HepG2 (cell line): ENCODE measurements around the gene CD37. TPM values are rescaled to one million over a fixed set of nuclear protein-coding genes. Genes with fewer than 3 reads are reported as not detected.

Source experiments
- ATAC-seq: fragments of 200-7000 bp; cut with Tn5 transposase; 3 replicates; pipeline ENCODE4 v1.9.1; 2020; ENCODE audit warnings: mild to moderate bottlenecking, moderate library complexity
- BruUV-seq: library from RNA; stranded (reverse); fragments of 400-500 nt; replicated peaks from 2 replicates; lab custom pipeline; 2021; lab: Mats Ljungman, UMichigan
- CTCF ChIA-PET: fragments of 300-600 bp; formaldehyde crosslinking; extraction: SDS; loops from one replicate; lab custom pipeline; 2021; ENCODE audit warnings: low total read pairs, inconsistent platforms, low intra/inter-chr PET ratio; lab: Yijun Ruan, JAX
- POLR2A ChIA-PET: fragments of 350-600 bp; sonication (Branson Sonifier 250); formaldehyde crosslinking; loops from one replicate; lab custom pipeline; 2020; ENCODE audit warnings: antibody characterized with exemption, inconsistent platforms; lab: Yijun Ruan, JAX
- DNase-seq: peaks from one replicate; pipeline ENCODE4 v3.0.0-alpha.2; 2015; ENCODE audit warnings: low spot score
- FAIRE-seq: peaks from 3 replicates; lab custom pipeline; 2011; peaks lifted over from hg19 to GRCh38; lab: Jason Lieb, UNC
- H2AFZ ChIP-seq: one replicate; pipeline ENCODE4 v1.6.1; 2011; ENCODE audit warnings: low read length, inconsistent platforms
- H3K27ac ChIP-seq: fragments of 300-600 bp; 3 replicates; pipeline ENCODE4 v1.8.0; 2011; ENCODE audit warnings: mixed run types, mild to moderate bottlenecking, mixed read lengths, low read length, inconsistent platforms; ENCODE audit not compliant: insufficient read depth; ENCODE audit errors: extremely low read length
- H3K27me3 ChIP-seq, 2 experiments: fragments of 200-600 bp in 1 of 2; 2 replicates in 1 of 2; 3 replicates in 1 of 2; pipeline versions ENCODE4 v1.6.0 to v1.8.0; 2011; ENCODE audit warnings: low read length in 2 of 2, mild to moderate bottlenecking in 2 of 2, moderate library complexity in 2 of 2, inconsistent platforms in 1 of 2; ENCODE audit not compliant: insufficient read depth in 2 of 2, control insufficient read depth in 1 of 2
- H3K36me3 ChIP-seq, 2 experiments: fragments of 200-600 bp in 1 of 2; replicated peaks in 1 of 2; 2 replicates in 1 of 2; 3 replicates in 1 of 2; pipeline versions ENCODE4 v1.5.1 to v1.8.0; 2011; ENCODE audit warnings: low read length in 2 of 2, inconsistent platforms in 1 of 2; ENCODE audit not compliant: insufficient read depth in 2 of 2, control insufficient read depth in 1 of 2
- H3K4me1 ChIP-seq: 2 replicates; pipeline ENCODE4 v1.5.1; 2012; ENCODE audit warnings: low read length, inconsistent platforms; ENCODE audit not compliant: insufficient read depth
- H3K4me2 ChIP-seq: 2 replicates; pipeline ENCODE4 v1.6.0; 2011; ENCODE audit warnings: low read depth, low read length, inconsistent platforms
- H3K4me3 ChIP-seq, 3 experiments: fragments of 200-600 bp in 1 of 3; sonication (generic), shearing (Covaris generic) in 1 of 3; replicated peaks in 1 of 3; 2 replicates each; pipeline ENCODE4 v1.5.1; 2011 to 2016; ENCODE audit warnings: low read length in 3 of 3, inconsistent platforms in 2 of 3, low read depth in 2 of 3, mild to moderate bottlenecking in 2 of 3, control low read depth in 1 of 3, mixed read lengths in 1 of 3; ENCODE audit not compliant: insufficient read depth in 1 of 3
- H3K79me2 ChIP-seq: one replicate; pipeline ENCODE4 v1.6.1; 2011; ENCODE audit warnings: low read length, inconsistent platforms; ENCODE audit not compliant: insufficient read depth
- H3K9ac ChIP-seq: 2 replicates; pipeline ENCODE4 v1.6.0; 2011; ENCODE audit warnings: mild to moderate bottlenecking, low read depth, low read length, inconsistent platforms; ENCODE audit not compliant: insufficient read depth
- H3K9me3 ChIP-seq: 2 replicates; pipeline ENCODE4 v1.5.1; 2012; ENCODE audit warnings: mild to moderate bottlenecking, low read length
- H4K20me1 ChIP-seq: 2 replicates; pipeline ENCODE4 v1.6.0; 2011; ENCODE audit warnings: inconsistent platforms, mild to moderate bottlenecking, low read length, moderate library complexity; ENCODE audit not compliant: insufficient read depth
- DRAP1 ChIP-seq: IDR thresholded peaks from 2 replicates; pipeline ENCODE4 v1.6.1; 2016; ENCODE audit warnings: missing genetic modification reagents, missing compliant biosample characterization
- ERF ChIP-seq: IDR thresholded peaks from 2 replicates; pipeline ENCODE4 v1.6.1; 2018; ENCODE audit warnings: missing biosample characterization, missing genetic modification reagents
- FOXC1 ChIP-seq: sonication (generic); formaldehyde crosslinking; IDR thresholded peaks from 2 replicates; pipeline ENCODE4 v1.8.0; 2022; ENCODE audit warnings: mild to moderate bottlenecking, missing genetic modification reagents, borderline replicate concordance
- HNRNPLL ChIP-seq: fragments of 200-400 bp; formaldehyde crosslinking; IDR thresholded peaks from 2 replicates; pipeline ENCODE4 v1.6.1; 2017; ENCODE audit warnings: mild to moderate bottlenecking, low read depth, low read length; ENCODE audit not compliant: poor library complexity, severe bottlenecking
- KAT8 ChIP-seq: IDR thresholded peaks from 2 replicates; pipeline ENCODE4 v1.6.1; 2016; ENCODE audit warnings: missing genetic modification reagents, missing compliant biosample characterization
- MAZ ChIP-seq, 2 experiments: sonication (generic) in 1 of 2; formaldehyde crosslinking in 1 of 2; IDR thresholded peaks; 2 replicates each; pipeline versions ENCODE4 v1.5.0 to v1.6.1; 2012 to 2020; ENCODE audit warnings: low read depth in 2 of 2, mild to moderate bottlenecking in 2 of 2, borderline replicate concordance in 1 of 2, improper control_type of control experiment in 1 of 2, low read length in 1 of 2, missing genetic modification reagents in 1 of 2, moderate library complexity in 1 of 2
- MXD3 ChIP-seq: IDR thresholded peaks from 2 replicates; pipeline ENCODE4 v1.6.1; 2016; ENCODE audit warnings: mild to moderate bottlenecking, missing biosample characterization, missing genetic modification reagents
- NFRKB ChIP-seq: fragments of 450-650 bp; IDR thresholded peaks from 2 replicates; pipeline ENCODE4 v1.6.1; 2017
- NFYC ChIP-seq: IDR thresholded peaks from 2 replicates; pipeline ENCODE4 v1.6.1; 2016; ENCODE audit warnings: missing genetic modification reagents, missing compliant biosample characterization
- PLSCR1 ChIP-seq: sonication (generic); formaldehyde crosslinking; IDR thresholded peaks from 2 replicates; pipeline ENCODE4 v1.5.0; 2020; ENCODE audit warnings: missing genetic modification reagents, mild to moderate bottlenecking, borderline replicate concordance
- SNAPC5 ChIP-seq: sonication (generic); formaldehyde crosslinking; IDR thresholded peaks from 2 replicates; pipeline ENCODE4 v1.8.1; 2023; ENCODE audit warnings: mild to moderate bottlenecking, missing genetic modification reagents, borderline replicate concordance
- TARDBP ChIP-seq: sonication (generic); formaldehyde crosslinking; IDR thresholded peaks from 2 replicates; pipeline ENCODE4 v1.8.0; 2022; ENCODE audit warnings: mild to moderate bottlenecking, missing genetic modification reagents
- TOE1 ChIP-seq: sonication (generic); formaldehyde crosslinking; IDR thresholded peaks from 2 replicates; pipeline ENCODE4 v1.4.0; 2020; ENCODE audit warnings: mild to moderate bottlenecking, missing genetic modification reagents
- ZBTB1 ChIP-seq: sonication (generic); formaldehyde crosslinking; IDR thresholded peaks from 2 replicates; pipeline ENCODE4 v1.4.0; 2020; ENCODE audit warnings: missing genetic modification reagents, borderline replicate concordance
- ZBTB25 ChIP-seq: IDR thresholded peaks from 2 replicates; pipeline ENCODE4 v1.6.1; 2018; ENCODE audit warnings: missing genetic modification reagents
- ZFP37 ChIP-seq: sonication (generic); formaldehyde crosslinking; IDR thresholded peaks from 2 replicates; pipeline ENCODE4 v1.4.0; 2020; ENCODE audit warnings: missing genetic modification reagents, borderline replicate concordance
- ZNF761 ChIP-seq: sonication (generic); formaldehyde crosslinking; conservative IDR thresholded peaks from 2 replicates; pipeline ENCODE4 v1.4.0; 2020; ENCODE audit warnings: mild to moderate bottlenecking, missing genetic modification reagents
- ZNF839 ChIP-seq: sonication (generic); formaldehyde crosslinking; IDR thresholded peaks from 2 replicates; pipeline ENCODE4 v1.4.0; 2020; ENCODE audit warnings: missing genetic modification reagents, mild to moderate bottlenecking, borderline replicate concordance
- ZXDC ChIP-seq: sonication (generic); formaldehyde crosslinking; IDR thresholded peaks from 2 replicates; pipeline ENCODE4 v1.5.0; 2020; ENCODE audit warnings: mild to moderate bottlenecking, missing genetic modification reagents
- WGBS: methylation state at CpG from one replicate; pipeline ENCODE4 v1.1.6; 2017; ENCODE audit warnings: low lambda C conversion rate; 5-methylcytosine and 5-hydroxymethylcytosine counted together
- in situ Hi-C: cut with HindIII; loops from 2 replicates; pipeline ENCODE4 v1.10.0; 2017; ENCODE audit warnings: low pct_unique_long_range_greater_than_20kb; ENCODE audit not compliant: extremely low pct_ligation_motif_present
- intact Hi-C: fragments of 100-400 bp; cut with micrococcal nuclease; formaldehyde crosslinking; loops from one replicate; pipeline ENCODE4 v1.10.0; 2022; ENCODE audit not compliant: unreplicated experiment
- polyA plus RNA-seq, 8 experiments: library from polyadenylated mRNA; depleted of rRNA in 3 of 8; stranded (reverse) in 7 of 8; unstranded in 1 of 8; fragments of >200 nt; fragmentation: Illumina TruSeq in 4 of 8; extraction: Trizol in 4 of 8; gene quantifications; 2 replicates each; pipeline versions ENCODE4 v1.2.1 to v1.2.3, GENCODE V29; 2011 to 2016; ENCODE audit warnings: low read depth in 4 of 8, missing spikeins in 1 of 8, mixed read lengths in 1 of 8; ENCODE audit not compliant: insufficient read depth in 1 of 8
- total RNA-seq, 5 experiments: library from RNA; depleted of rRNA; stranded (reverse); fragments of >200 nt; fragmentation: Illumina TruSeq; extraction: Trizol; gene quantifications; 2 replicates each; pipeline ENCODE4 v1.2.3, GENCODE V29; 2016; ENCODE audit warnings: low read depth in 1 of 5

CD37 gene
- total and polyA plus RNA-seq, 2 of the 13 experiments (the other 11 are each of a cell fraction or from before 2014, with no cell fraction given): not detected

- peaks cover 33% of the 10 kb centered on the region for H3K4me1 ChIP-seq
- H2AFZ ChIP-seq: no peak overlapping the region
- no peaks in the 10 kb centered on the region for H4K20me1 ChIP-seq
- intact Hi-C loops (no loop called here), in situ Hi-C loops (no loop called here)
- peak overlapping the region; percentile 67 to 88 (median 87) for H3K4me3 ChIP-seq
- no peaks in the 10 kb centered on the region for H3K9me3 ChIP-seq
- H3K36me3 ChIP-seq: peaks cover 1 to 4% of the 10 kb centered on the region in 2 experiments; a peak in 1 of 5 replicates
- H3K27me3 ChIP-seq: no peaks in the 10 kb centered on the region
- 17% methylated on average over 14 of the region's 27 CpGs for WGBS
- TSS peak; percentile 58 for BruUV-seq
- H3K27ac ChIP-seq: peak overlapping the region; percentile 57
- ATAC-seq (peak; percentile 19), DNase-seq (peak; percentile 70), FAIRE-seq (peak; percentile 34)
- H3K9ac ChIP-seq: peak overlapping the region; percentile 80
- H3K4me2 ChIP-seq: peak overlapping the region; percentile 98
- no peaks in the 10 kb centered on the region for H3K79me2 ChIP-seq
- CTCF ChIA-PET: no interaction called here
- POLR2A ChIA-PET: interaction anchor here (0.6 to 2.0 kb wide), 5 partner anchors 13 to 1007 kb away, joined by 3 to 6 read pairs (median 3); partner anchors contain the start of gene ALDH16A1
- TF ChIP-seq MAZ (IDR thresholded peaks at IDR 0.05; ENCODE audit: borderline replicate concordance, low read depth, low read length) (0 out of 2 replicates have a peak, but pooled peaks have one; percentile 42), MAZ (CRISPR knock-in tag; IDR thresholded peaks at IDR 0.05; ENCODE audit: low read depth) (no peak), ZBTB1 (CRISPR knock-in tag) (no peak), TARDBP (CRISPR knock-in tag) (no peak), NFRKB (no peak), ZBTB25 (CRISPR knock-in tag) (no peak), MXD3 (CRISPR knock-in tag) (no peak), SNAPC5 (CRISPR knock-in tag) (no peak), HNRNPLL (peak; percentile 30), PLSCR1 (CRISPR knock-in tag) (no peak), ZXDC (no peak), FOXC1 (no peak), TOE1 (no peak), ZFP37 (CRISPR knock-in tag) (no peak), ZNF761 (CRISPR knock-in tag) (no peak), KAT8 (CRISPR knock-in tag) (no peak), ZNF839 (CRISPR knock-in tag) (no peak), NFYC (CRISPR knock-in tag) (no peak), DRAP1 (CRISPR knock-in tag) (no peak), ERF (CRISPR knock-in tag) (no peak)
These were observed 26.3 kb downstream of the CD37 start for GRCh38 chr19:49361438-49362047.
